ENCODE measurements around the gene RFT1.

DNA sequence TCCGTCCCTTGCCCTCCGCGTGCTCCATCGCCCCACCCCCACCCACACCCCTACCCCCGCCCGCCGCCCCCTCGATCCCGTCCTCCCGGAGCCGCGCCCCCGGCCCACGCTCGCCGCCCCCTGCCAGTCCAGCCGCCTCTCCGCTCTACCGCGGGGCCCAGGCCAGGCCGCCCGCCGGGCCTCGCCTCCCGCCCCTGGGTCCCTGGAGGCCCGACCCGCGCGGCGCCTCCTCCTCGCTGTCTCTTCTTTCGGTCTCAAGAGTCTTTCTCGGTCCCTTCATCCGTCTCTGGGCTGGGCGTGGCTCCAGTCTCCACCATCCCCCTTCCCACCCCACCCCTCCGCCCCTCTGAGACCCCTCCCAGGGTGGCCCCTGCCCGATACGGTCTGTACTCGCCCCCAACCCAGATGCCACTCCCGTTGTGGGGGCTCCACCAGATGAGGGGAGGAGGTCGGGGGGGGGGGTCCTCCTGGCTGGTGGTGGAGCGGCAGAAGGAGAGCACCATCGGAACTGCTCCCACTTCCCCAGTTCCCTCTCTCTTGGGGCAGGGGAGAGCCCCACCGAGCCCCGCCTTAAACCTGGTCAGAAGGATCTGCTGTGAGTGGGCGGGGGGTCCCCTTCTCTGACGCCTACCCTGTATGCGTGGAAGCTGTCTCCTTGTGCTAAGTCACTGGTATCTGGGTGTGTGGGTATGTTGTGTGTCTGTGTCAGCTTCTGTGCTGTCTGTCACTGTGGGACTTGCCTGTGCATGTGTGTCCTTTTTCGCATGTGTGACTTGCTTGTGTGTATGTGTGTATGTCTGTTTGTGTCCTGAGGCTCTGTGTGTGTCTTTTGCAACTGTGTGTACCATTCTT is 31.8 kb upstream of the RFT1 start:
- TF ChIP-seq ELF4 (IDR thresholded peaks at IDR 0.05) (no peak), SUZ12 (IDR thresholded peaks at IDR 0.05) (no peak)
